NCI-H2107 (cell line): ENCODE data around the gene MMP23B.
A peak's percentile ranks its signal among the peaks of the same experiment; 100 is the strongest.

ENCODE experiments used
- DNase-seq: peaks from one replicate; lab custom pipeline; 2025; lab: John Stamatoyannopoulos, UW

MMP23B gene

DNA sequence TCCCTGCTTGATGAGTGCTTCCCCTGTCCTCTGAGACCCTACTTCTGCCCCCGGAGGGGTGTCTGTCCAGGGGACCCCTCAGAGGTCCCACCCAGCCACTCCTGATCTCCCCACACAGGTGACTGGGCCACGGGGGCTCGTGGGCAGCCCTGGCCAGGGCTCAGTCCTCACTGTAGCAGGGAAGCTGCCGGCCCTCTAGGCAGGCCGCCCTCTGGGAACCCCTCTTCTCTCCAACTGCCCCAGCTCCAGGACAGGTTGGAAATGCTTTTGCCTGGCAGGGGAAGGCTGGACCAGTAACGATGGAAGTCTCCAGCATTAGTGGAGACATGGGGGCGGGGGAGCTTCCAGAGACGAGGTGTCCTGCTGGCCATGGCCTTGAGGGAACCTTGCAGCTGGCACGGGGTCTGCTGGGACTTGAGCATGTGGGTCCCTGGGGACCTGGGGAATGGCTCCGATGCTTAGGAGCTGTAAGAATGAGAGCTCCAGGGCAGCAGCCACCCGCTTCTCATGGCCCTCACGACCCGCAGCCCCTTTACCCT lies 28.9 kb upstream of the MMP23B start:
- DNase-seq, result no peak

GRCh38 chr1:1603671-1604373 lies 28.2 kb upstream of the MMP23B start:
- no peak for DNase-seq

GRCh38 chr1:1604374-1605033 lies 27.5 kb upstream of the MMP23B start:
- DNase-seq, result no peak

- DNase-seq, result no peak
Observed at GRCh38 chr1:1605034-1605591, 26.9 kb upstream of the MMP23B start.

GRCh38 chr1:1605724-1606123 lies 26.2 kb upstream of the MMP23B start:
- DNase-seq, result no peak

GRCh38 chr1:1606232-1606631 lies 25.7 kb upstream of the MMP23B start:
- no peak for DNase-seq

DNA sequence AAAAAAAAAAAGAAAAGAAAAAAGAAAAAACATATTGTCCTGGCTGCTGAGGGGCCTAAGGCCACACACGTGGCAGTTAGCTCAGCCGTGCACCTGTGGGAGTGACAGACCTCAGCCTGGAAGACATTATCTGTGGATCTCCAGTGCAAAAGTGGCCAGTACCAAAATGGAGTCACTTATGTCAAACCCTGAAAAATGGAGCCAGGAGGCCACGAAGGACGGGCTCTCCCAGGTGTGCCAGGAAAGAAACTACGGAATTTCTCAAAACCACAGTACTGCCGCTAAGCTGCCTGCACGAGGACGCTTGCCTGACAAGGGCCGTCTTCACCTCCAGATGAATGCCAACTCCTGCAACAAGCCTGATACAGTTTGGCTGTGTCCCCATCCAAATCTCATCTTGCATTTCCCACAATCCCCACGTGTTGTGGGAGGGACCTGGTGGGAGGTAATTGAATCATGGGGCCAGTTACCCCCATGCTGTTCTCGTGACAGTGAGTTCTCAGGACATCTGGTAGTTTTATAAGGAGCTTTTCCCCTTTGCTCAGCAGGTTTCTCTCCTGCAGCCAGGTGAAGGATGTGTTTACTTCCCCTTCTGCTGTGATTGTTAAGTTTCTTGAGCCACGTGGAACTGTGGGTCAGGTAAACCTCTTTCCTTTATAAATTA lies 22.0 kb upstream of the MMP23B start:
- no peak for DNase-seq

- DNase-seq, result no peak
Observed at GRCh38 chr1:1610796-1611195, 21.2 kb upstream of the MMP23B start.

GRCh38 chr1:1612104-1612400 lies 19.9 kb upstream of the MMP23B start:
- DNase-seq, result no peak

DNA sequence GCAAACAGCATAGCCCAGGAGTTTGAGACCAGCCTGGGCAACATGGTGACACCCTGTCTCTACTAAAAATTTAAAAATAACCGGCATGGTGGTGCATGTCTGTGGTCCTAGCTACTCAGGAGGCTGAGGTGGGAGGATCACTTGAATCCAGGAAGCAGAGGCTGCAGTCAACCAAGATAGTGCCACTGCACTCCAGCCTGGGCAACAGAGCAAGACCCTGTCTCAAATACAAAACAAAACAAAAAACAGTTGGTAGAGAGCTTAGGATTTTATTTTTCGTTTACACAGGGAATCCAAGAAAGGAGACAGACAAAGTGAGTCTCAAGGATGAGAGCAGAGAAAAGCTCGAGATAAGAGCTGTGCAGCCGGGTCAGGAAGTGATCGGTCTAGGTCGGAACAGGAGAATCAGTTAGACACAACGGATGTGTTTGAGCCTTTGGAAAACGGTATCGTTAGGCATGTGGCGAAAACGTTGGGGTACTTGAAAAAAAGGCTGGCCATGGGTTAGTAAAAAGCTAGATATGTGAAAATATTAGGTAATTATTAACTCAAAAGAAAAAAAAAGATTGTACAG lies 18.4 kb upstream of the MMP23B start:
- DNase-seq, result no peak

DNA sequence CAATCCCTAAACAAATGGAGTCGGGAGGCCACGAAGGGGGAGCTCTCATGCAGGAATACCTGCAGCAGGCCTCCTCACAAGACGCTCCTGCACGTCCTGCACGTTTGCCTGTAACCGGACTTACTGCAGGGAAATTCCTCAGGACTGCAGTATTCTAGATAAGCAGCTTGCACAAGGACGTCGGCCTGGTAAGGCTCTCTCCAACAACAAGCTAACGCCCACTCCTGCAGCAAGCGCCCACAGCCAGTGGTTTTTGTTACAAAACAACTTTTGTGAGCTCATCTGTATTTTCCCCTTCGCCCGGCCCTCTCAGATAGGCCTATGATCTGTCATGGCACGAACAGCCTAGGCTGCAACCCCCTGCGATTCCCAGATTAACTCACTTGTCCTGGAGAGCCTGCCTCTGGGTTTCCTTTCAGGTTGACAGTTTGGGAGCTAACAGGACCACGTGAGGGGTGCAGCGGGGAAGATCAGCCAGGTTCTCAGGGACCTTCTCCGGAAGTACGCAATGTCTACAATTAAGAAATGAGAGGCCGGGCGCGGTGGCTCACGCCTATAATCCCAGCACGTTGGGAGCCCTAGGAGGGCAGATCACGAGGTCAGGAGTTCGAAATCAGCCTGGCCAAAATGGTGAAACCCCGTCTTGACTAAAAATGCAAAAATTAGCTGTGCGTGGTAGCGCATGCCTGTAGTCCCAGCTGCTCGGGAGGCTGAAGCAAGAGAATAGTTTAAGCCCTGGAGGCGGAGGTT lies 17.6 kb upstream of the MMP23B start:
- DNase-seq, result no peak

- no peak for DNase-seq
Observed at GRCh38 chr1:1614954-1615255, 17.1 kb upstream of the MMP23B start.

- DNase-seq, result peak; percentile 11
Observed at GRCh38 chr1:1615256-1616044, 16.5 kb upstream of the MMP23B start, which contains the start of gene MIB2. Gene MIB2, plus strand, starts transcription at chr1:1615500. Its CDS starts 7,953 bp downstream, at chr1:1623453.

DNA sequence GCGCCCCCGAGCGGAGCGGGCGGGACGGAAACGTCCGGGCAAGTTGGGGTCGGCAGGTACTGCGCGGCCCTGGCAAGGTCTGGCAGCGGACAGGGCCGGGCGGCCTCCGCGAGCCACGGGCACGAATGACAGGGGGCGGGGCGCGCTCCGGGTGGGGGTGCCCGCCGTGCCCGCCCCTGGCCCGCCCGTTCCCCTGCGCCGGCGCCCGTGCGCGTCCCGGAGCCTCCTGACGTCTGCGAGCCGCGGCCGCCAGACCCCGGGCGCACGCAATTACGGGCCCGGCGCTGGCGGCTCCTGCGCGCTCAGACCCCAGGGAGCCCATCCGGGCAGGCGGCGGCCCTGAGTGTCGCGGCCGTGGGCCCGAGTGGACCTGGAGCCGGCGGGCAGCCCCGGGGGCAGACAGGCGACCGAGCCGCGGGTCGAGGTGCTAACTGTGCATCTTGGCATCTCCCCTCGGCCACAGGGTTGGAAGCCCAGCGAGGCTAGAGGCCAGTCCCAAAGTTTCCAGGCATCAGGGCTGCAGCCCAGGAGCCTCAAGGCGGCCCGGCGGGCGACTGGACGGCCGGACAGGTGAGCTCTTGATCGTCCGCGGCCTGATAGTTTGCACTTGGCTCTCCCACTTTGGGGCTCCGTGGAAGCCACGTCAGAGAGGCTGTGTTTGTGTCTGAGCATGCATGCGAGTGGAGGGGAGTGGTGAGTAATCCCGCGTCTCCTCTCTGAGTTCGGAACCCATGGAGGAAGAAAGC lies 15.8 kb upstream of the MMP23B start:
- no peak for DNase-seq

- no peak for DNase-seq
Observed at GRCh38 chr1:1616838-1617237, 15.1 kb upstream of the MMP23B start.

- no peak for DNase-seq
Observed at GRCh38 chr1:1617516-1617915, 14.5 kb upstream of the MMP23B start.

DNA sequence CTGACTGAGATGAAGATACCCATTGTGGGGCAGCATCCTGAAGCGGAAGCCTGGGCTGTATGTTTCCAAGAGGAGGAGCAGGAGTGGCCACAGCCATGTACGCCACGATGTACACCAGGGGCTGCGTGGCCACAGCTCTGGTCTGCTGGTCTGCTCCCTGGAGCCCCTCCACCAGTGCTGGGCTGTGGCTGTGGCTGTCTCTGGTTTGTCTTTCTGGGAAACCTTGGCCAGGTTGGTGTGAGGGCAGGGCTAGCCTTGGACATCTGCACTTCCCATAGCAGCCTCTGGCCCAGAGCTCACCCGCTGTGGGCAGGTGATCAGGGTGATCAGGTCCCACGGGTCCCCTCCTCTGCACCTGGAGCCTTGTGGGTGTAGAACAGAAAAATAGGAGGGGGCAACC lies 14.0 kb upstream of the MMP23B start:
- DNase-seq, result no peak

- DNase-seq, result no peak
Observed at GRCh38 chr1:1618396-1619068, 13.4 kb upstream of the MMP23B start.

- DNase-seq, result no peak
Observed at GRCh38 chr1:1619917-1620361, 12.0 kb upstream of the MMP23B start.
